GM19099 (cell line): ENCODE data around the gene ADGRG7.

ENCODE experiments used
- POLR2A ChIP-seq: IDR thresholded peaks from 3 replicates; pipeline ENCODE4 v1.6.1; 2011; ENCODE audit warnings: low read depth; ENCODE audit not compliant: insufficient read length; ENCODE audit errors: extremely low read depth

ADGRG7 gene

GRCh38 chr3:100588251-100588650 is 21.1 kb upstream of the ADGRG7 start:
- no peak for TF ChIP-seq POLR2A

- no peak for TF ChIP-seq POLR2A
Observed at GRCh38 chr3:100590114-100590839, 19.1 kb upstream of the ADGRG7 start.

GRCh38 chr3:100590840-100591147 is 18.6 kb upstream of the ADGRG7 start:
- TF ChIP-seq POLR2A = no peak

GRCh38 chr3:100591411-100591810 is 18.0 kb upstream of the ADGRG7 start:
- TF ChIP-seq POLR2A = no peak

GRCh38 chr3:100600181-100601042 is 9.0 kb upstream of the ADGRG7 start:
- TF ChIP-seq POLR2A = no peak

GRCh38 chr3:100602506-100603444 is 6.6 kb upstream of the ADGRG7 start:
- TF ChIP-seq POLR2A = no peak

- TF ChIP-seq POLR2A = no peak
Observed at GRCh38 chr3:100603469-100603868, 5.9 kb upstream of the ADGRG7 start.

GRCh38 chr3:100605358-100605757 is 4.0 kb upstream of the ADGRG7 start:
- no peak for TF ChIP-seq POLR2A

GRCh38 chr3:100606894-100607512 is 2.4 kb upstream of the ADGRG7 start:
- no peak for TF ChIP-seq POLR2A

- TF ChIP-seq POLR2A = no peak
Observed at GRCh38 chr3:100609963-100610362, 562 bp downstream of the ADGRG7 start.

- TF ChIP-seq POLR2A = no peak
Observed at GRCh38 chr3:100611221-100611620, 1.8 kb downstream of the ADGRG7 start.

- no peak for TF ChIP-seq POLR2A
Observed at GRCh38 chr3:100613721-100614390, 4.5 kb downstream of the ADGRG7 start.

GRCh38 chr3:100614941-100615340 is 5.5 kb downstream of the ADGRG7 start:
- no peak for TF ChIP-seq POLR2A

GRCh38 chr3:100615684-100616083 is 6.3 kb downstream of the ADGRG7 start:
- no peak for TF ChIP-seq POLR2A
